Activated CD8-positive, alpha-beta memory T cell treated with anti-CD3 and anti-CD28 coated beads for 36 hours (primary cell): ENCODE measurements around the gene RRAS2. TPM values are rescaled to one million over a fixed set of nuclear protein-coding genes. Genes with fewer than 3 reads are reported as not detected.
"Not testable (repeated sequence)": the region's sequence is repeated elsewhere in the genome, so short reads cannot be mapped to it uniquely, and the experiment has no call there.

ENCODE experiments used
- CTCF ChIA-PET: fragments of 350-600 bp; sonication (Branson Sonifier 250); formaldehyde crosslinking; loops from one replicate; lab custom pipeline; 2021; ENCODE audit warnings: antibody characterized with exemption; lab: Charles Lee
- POLR2A ChIA-PET: fragments of 350-600 bp; sonication (Branson Sonifier 250); formaldehyde crosslinking; loops from one replicate; lab custom pipeline; 2021; ENCODE audit warnings: antibody characterized with exemption; lab: Charles Lee
- total RNA-seq, 2 experiments: library from RNA; stranded (reverse); gene quantifications; one replicate each; pipeline ENCODE4 v1.2.3, GENCODE V29; 2021

RRAS2 gene
- total RNA-seq, 2 experiments from 2014 or later: 71.6 to 73.4 TPM

DNA sequence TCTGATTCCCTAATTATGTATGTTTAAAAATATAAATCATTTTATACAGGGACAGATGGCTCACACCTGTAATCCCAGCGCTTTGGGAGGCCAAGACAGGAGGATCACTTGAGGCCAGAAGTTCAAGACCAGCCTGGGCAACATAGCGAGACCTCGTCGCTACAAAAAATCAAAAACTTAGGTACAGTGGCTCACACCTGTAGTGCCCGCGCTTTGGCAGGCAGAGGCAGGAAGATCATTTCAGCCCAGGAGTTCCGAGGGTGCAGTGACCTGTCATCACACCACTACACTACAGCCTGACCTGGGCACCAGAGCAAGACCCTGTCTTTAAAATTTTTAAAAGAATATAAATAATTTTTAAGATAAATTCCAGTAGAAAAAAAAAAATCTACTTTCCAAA lies 11.5 kb downstream of the RRAS2 start:
- POLR2A ChIA-PET: no interaction called here
- CTCF ChIA-PET: no interaction called here

DNA sequence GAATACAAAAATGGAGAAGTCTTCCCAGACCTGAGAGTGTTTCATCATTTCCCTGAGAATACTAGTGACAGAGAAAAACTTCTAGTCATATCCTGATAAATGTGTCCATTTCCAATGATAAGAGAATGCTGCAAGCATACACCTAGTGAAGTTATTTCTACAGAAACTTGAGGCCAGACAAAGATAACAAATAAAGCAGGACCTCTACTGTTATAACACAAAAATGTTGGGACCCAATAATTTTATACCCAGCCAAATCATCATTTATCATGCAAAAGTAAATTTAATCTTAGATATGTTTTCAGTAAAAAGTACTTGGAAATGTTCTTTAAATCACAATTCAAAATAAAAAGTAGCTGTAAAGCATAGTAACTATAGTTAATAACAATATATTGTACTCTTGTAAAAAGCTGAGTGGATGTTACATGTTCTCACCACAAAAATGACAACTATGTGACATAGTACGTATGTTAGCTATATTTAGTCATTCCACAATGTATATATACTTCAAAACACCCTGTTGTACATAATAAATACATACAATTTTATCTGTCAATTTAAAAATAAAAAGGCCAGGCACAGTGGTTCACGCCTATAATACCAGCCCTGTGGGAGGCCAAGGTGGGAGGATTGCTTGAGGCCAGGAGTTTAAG lies 12.6 kb downstream of the RRAS2 start:
- ChIA-PET POLR2A (interaction anchor here (0.5 kb wide), 1 partner anchor 20 kb away, joined by 6 read pairs; no protein-coding TSS in a partner anchor), CTCF (no interaction called here)

DNA sequence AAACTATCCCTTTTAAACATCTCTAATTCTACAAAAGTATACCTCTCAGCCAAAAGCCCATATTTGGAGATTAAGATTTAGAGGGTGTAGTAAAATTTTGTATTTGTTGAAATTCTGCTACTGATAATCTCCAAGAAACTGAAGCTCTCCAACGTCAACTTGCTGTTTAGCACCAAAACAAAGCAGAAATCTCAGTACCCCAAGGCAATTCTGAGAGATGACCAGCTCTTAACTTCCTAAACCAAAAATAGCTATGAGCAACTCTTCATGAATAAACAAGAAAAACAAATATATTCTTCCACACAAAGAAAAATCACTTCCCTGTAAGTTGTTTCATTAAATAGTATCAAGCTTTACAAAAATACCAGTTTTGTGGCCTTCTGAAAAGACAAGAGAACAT lies 13.3 kb downstream of the RRAS2 start:
- ChIA-PET CTCF (no interaction called here), POLR2A (no interaction called here)

DNA sequence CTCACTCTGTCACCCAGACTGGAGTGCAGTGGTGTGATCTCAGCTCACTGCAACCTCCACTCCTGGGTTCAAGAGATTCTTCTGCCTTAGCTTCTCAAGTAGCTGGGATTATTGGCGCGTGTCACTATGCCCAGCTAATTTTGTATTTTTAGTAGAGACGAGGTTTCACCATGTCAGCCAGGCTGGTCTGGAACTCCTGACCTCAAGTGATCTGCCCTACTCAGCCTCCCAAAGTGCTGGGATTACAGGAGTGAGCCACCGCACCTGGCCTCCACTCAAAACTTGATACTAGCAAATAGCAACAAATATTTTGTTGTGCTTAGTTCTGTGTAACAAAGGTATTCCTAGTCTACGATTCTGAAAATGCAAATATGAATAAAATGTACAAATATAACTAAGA lies 14.0 kb downstream of the RRAS2 start:
- CTCF ChIA-PET: interaction anchor here (0.6 kb wide), 1 partner anchor 666 kb away, joined by 3 read pairs; no protein-coding TSS in a partner anchor
- POLR2A ChIA-PET: not testable (repeated sequence)

DNA sequence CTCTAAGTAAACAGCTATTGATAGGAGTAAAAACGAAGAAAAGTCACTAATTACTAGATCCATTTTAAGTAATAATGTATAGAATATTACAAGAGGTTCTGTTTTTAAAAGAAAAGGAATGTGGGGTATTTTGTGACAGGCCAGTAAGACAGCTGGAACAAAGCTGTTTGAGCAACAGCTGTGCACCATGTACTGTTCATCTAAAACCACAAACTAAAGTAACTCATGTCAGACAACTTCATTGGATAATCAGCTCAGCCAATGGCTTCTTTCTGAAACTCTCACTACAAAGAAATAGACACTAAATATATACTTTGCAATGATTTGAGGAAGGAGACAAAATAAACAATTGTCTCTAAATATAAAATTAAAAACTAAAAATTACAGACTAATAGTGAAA lies 16.1 kb downstream of the RRAS2 start:
- CTCF ChIA-PET: no interaction called here
- POLR2A ChIA-PET: interaction anchor here (1.7 kb wide), 1 partner anchor 15 kb away, joined by 5 read pairs; no protein-coding TSS in a partner anchor

DNA sequence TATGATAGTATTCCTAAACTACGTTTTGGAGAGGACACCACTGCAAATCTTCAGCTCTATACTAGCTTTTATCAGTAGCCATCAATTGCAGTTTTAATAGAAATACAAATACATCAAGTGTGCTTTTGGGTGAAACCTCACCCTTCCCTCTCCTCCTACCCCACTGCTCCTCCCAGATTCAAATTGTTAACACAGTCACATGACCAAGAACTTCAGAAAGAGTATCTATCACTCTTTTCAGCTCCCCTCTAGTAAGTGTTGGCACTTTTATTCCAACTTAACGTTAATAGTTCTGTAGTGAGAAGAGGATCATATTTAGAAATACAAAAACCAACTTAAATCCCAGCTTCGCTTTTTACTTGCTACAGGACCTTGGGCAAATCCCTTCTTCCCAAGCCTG lies 17.0 kb downstream of the RRAS2 start:
- CTCF ChIA-PET: interaction anchor here (1.1 kb wide), 1 partner anchor 77 kb away, joined by 3 read pairs; no protein-coding TSS in a partner anchor
- POLR2A ChIA-PET: interaction anchor here (0.7 to 1.7 kb wide), 2 partner anchors 15 to 16 kb away, joined by 4 to 5 read pairs; no protein-coding TSS in a partner anchor

DNA sequence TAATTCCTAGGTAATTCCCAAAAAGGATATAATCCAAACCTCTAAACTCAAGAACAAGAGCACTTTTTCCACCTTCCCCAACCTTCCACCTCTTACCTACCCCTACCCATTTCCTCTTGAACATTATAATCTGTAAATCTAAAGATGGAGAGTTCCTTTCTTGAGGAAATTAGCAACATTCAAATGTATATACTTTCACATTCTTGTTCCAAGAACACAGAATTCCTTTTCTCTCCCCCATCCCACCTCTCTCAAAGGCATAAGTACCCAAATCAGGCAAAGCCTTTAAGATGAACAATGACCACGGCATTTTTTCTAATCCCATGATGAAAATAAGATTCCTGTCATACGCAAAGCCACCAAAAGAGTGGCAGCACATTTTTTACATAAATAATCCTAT lies 18.3 kb downstream of the RRAS2 start:
- CTCF ChIA-PET: no interaction called here
- POLR2A ChIA-PET: no interaction called here

DNA sequence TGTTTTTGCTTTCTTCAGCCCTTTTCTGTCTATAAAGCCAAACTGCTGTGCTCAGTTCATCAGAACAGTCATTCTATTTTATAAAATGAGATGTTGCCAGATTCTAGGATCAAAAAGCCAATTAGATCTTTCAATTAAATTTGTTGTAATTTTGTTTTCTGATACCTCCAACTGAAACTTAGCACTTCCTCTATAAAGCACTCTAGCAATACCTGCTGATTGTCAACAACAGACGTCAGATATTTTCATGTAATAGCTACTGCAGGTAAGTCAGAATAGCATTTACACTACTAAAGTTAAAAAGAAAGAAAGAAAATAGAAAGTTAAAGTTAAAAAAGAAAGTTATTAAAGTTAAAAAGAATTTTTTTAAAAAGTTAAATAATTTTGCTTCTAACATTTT lies 19.6 kb downstream of the RRAS2 start:
- ChIA-PET CTCF (interaction anchor here (0.6 kb wide), 1 partner anchor 1171 kb away, joined by 3 read pairs; no protein-coding TSS in a partner anchor), POLR2A (no interaction called here)

DNA sequence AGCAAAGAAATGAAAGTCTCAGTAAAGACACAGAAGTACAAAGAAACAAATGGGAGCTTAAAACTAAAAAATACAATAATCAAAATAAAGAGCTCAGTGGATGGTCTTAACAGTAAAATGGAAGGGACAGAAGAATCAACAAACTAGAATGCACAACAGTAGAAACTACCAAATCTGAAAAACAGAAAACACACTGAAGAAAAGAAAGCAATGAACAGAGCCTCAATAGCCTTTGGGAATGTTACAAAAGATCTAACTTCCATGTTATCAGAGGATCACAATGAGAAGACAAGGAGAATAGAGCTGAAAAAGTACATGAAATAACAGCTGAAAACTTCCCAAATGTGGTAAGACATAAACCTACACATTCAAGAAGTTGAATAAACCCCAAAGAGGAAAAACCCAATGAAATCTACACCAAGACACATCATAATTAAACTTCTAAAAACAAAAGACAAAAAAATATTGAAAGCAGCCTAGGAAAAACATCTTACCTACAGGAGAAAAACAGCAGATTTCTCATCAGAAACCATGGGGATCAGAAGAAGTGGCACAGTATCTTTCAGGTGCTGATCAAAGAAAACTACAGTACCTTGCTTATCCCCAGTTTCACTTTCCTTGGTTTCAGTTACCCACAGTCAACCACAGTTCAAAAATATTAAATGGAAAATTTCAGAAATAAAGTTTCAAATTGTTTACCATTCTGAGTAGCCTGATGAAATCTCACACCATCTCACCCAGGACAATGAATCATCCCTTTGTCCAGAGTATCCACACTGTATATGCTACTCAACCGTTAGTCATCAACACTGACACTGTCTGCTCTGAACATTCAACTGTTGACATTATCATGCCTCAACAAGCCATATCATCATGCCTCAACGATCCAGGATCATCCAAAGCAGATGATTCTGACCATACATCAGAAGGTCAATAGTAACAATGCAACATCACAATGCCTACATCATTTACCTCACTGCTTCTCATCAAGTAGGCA lies 22.2 kb downstream of the RRAS2 start:
- ChIA-PET POLR2A (interaction anchor here (1.0 kb wide), 1 partner anchor 77 kb away, joined by 3 read pairs; no protein-coding TSS in a partner anchor), CTCF (no interaction called here)

DNA sequence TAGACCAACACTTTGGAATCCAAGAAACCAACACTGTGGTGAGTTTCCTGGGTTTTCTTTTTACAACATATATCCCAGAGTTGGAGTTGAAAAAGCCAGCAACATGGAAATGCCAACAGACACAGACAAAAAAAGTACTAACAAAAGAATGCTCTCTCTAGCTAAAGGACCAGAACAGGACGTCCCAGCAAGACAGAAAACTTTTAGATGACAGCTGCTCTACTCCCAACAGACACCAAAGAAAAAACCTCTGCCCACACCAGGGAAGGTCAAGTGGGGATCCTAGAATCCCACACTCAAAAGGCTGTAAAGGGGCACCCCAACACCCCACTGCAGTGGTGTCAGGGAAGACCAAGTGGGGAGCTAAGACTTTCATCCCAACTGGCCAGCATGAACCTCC lies 23.3 kb downstream of the RRAS2 start:
- POLR2A ChIA-PET: no interaction called here
- CTCF ChIA-PET: no interaction called here

DNA sequence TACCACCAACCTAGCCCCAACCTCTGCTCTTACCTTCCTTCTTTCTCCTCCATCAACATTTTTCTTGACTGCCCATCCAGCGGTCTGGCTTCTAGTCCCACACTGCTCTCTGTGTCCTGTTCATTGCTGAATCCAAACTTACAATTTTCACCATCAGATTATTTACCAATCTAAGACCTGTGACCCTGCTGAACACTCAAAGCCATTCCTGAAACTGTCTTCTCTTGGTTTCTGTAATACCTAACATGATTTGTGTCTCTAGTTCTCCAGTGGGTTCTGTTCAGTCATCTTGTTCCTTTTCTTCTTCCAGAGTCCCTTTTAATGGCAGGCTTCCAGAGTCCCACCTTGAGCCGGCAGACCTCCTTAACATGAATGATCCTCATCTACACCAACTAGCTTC lies 24.1 kb downstream of the RRAS2 start:
- ChIA-PET POLR2A (no interaction called here), CTCF (no interaction called here)

DNA sequence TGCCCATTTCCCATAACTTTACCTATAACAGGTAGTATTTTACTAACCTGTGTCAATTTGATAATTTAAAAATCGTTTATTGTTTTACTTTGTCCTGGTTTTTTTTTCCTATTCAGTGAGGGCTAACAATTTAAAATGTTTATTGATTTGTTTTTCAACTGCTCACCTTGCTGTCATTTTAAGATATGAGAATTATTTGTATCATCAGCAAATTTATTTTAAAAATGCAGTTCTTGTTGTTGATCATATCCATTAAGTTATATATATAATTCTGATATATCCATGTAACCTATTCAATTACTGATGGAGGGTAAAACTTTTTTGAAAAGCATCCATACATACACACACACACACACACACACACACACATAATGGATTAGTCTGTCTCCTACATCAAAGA lies 24.8 kb downstream of the RRAS2 start:
- ChIA-PET POLR2A (no interaction called here), CTCF (no interaction called here)

DNA sequence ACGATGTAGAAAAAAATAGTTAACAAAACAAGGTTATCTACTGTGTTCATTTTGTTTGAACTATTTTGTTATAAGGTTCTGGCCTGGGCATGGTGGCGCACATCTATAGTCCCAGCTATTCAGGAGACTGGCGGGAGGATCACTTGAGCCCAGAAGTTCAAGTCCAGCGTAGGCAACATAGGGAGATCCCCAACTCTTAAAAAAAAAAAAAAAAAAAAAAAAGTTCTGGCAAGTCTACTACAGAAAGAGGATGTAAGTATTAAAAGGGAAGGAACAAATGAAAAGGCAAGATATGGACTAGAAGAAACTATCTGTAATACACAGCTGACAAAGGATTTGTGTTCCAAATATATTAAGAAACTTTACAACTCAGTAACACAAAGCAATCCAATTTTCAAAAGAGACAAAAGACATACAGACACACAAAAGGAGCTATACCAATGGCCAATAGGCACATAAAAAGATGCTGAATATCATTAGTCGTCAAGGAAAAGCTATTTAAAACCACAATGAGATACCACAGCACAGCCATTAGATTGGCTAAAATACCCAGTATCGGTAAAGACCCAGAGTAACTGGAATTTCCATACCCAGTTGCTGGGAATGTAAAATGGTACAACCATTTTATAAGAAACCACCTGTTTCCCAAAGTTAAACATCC lies 27.4 kb downstream of the RRAS2 start:
- CTCF ChIA-PET: interaction anchor here (0.7 to 1.3 kb wide), 2 partner anchors 17 to 29 kb away, joined by 3 to 4 read pairs; no protein-coding TSS in a partner anchor
- POLR2A ChIA-PET: no interaction called here

DNA sequence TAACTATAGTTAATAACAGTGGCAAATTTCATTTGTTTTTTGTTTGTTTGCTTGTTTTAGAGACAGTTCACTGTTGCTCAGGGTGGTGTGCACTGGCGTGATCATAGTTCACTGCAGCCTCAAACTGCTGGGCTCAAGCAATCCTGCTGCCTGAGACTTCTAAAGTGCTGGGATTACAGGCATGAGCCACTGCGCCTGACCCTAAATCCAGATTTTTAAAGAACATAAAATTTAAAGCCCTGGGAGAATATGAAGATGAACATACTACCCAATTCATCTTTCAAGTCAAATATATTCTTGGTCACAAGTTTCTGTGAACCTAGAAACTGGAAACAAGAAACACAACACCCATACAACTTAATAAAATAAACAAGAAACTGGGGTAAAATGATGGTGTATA lies 28.1 kb downstream of the RRAS2 start:
- ChIA-PET POLR2A (no interaction called here), CTCF (interaction anchor here (0.7 kb wide), 1 partner anchor 124 kb away, joined by 3 read pairs; no protein-coding TSS in a partner anchor)

DNA sequence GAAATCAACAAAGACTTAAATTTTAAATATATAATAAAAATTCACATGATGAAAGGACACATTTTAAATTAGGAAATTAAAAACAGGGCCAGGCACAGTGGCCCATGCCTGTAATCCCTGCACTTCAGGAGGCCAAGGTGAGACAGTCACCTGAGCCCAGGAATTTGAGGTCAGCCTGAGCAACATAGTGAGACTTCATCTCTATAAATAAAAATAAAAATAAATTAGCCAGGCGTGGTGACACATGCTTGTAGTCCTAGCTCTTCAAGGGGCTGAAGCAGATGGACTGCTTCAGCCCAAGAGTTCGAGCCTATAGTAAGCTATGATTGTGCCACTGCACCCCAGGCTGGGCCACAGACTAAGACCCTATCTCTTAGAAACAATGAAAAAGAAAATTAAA lies 29.3 kb downstream of the RRAS2 start:
- POLR2A ChIA-PET: no interaction called here

DNA sequence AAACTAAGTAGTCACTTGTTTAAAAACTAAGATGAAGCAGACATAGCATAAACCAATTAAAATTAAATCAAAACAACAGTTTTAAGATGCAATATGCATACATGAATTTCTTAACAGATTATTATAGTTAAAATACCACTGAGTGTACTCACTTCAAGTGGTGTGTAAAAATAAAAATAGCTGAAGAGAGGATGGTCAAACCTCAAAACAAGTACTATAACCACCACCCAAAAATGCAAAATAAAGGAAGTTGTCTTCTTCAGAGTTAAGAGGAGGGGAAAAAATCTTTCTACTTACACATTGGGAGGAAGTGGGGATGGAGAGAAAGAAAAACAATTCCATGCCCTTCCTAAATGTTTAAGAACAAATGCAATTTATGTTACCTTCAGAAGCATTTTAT lies 31.9 kb downstream of the RRAS2 start:
- ChIA-PET POLR2A (no interaction called here), CTCF (no interaction called here)

More for the DNA sequence above, 29.3 kb downstream of the RRAS2 start:
- CTCF ChIA-PET: no interaction called here

DNA sequence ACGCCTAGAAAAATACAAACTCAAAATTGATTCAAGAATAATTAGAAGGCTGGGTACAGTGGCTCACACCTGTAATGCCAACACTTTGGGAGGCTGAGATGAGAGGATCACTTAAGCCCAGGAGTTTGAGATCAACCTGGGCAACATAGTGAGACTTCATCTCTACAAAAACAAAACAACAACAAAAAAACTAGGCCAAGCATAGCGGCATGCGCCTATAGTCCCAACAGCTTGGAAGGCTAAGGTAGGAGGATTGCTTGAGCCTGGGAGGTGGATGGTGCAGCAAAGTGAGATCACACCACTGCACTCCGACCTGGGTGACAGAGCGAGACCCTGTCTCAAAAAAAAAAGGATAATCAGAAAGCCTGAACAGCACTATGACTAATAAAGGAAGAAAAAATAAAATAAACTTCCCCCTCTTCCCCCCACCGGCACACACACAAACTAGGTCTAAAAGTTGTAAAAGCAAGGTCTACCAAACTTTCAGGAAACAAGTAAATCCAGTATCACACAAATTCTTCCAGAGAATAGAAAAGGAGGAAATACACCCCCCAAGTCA lies 35.8 kb downstream of the RRAS2 start:
- CTCF ChIA-PET: no interaction called here
- POLR2A ChIA-PET: no interaction called here

DNA sequence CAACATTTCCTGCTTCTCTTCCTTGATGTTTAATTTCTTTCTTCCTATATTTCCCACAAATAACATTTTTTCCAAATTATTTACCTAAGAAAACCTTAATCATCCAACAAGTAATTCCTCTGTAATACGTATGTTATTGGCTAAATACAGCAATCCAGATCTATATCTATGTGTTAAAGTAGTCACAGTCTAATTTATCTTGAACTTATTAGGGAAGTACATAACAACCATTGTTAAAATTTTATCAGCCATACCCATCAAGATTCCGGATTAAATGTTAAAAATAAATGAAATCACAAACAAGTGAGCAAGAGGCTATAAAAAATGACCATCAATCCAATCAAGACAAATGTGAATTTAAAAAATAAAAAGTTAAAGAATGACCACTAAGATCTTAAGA lies 36.5 kb downstream of the RRAS2 start:
- ChIA-PET POLR2A (no interaction called here), CTCF (no interaction called here)

DNA sequence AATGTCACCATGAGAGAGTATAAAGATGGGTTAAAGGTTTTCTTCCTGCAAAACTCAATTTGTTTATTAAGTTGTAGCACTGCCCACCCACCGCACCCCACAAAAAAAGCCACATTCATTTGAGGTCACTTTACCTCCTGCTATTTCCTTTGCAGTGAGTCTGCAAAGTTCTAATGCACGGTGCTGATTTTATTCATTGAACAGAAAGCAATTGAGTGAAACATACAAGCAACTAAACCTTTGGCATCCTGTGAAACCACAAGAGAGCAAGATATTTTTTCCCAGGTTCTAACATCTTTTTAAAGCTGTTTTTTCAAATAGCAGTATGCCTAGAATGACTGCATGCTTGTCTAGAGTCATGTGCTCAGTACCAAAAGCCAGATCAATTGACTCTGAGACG lies 39.0 kb downstream of the RRAS2 start:
- CTCF ChIA-PET: interaction anchor here (0.6 kb wide), 1 partner anchor 1047 kb away, joined by 3 read pairs; no protein-coding TSS in a partner anchor
- POLR2A ChIA-PET: interaction anchor here (0.6 kb wide), 1 partner anchor 19 kb away, joined by 6 read pairs; no protein-coding TSS in a partner anchor
